ENCODE measurements around the gene CCDC34.

The CCDC34 gene

DNA sequence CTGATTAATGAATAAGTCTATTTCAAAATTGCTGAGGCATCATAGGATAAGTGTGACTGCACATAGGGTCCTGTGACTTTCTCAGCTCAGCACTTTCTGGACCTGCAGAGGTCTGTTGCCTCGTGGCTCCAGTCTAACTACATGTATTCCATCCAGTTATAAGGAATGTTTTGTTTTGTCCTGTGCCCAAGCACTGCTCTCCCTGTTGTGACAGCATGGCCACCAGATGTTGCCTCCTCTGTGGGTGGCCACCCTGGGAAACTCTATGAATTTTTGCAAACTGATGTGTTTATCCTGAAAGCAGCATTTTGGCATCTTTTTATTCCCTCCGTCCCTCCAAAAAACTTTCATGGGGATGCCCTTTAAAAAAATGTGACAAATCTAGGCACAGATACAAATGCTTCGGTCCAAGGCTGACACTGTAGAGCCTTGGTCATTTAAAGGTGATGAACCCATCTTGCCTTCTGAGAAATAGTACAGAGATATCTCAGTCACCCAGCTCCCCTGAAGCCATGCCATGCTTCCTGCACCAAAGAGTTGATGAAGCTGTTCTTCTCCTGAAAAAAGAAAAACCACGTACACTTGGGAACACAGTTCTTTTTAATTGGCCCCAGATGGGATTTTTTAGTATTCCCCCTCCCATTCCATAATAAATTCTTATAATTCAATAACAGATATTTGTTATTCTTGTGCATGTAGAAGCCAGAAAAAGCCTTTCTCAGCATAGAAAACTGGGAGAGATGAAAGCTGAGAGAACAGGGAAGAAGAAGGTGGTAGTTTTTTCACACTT, 72.6 kb downstream of the CCDC34 start:
- DNase-seq (ENCODE audit: low spot score), result no peak
